ENCODE data around the gene RCBTB2.

RCBTB2 gene

GRCh38 chr13:48563626-48564025 lies 30.7 kb upstream of the RCBTB2 start:
- no peak for DNase-seq (ENCODE audit: low spot score)

GRCh38 chr13:48562296-48563066 lies 29.6 kb upstream of the RCBTB2 start:
- DNase-seq (ENCODE audit: low spot score): no peak

GRCh38 chr13:48561466-48562235 lies 28.8 kb upstream of the RCBTB2 start:
- DNase-seq (ENCODE audit: low spot score): peak; percentile 21

- DNase-seq (ENCODE audit: low spot score): no peak
Observed at GRCh38 chr13:48560657-48561337, 27.9 kb upstream of the RCBTB2 start.

- DNase-seq (ENCODE audit: low spot score): no peak
Observed at GRCh38 chr13:48559638-48560320, 26.9 kb upstream of the RCBTB2 start.

GRCh38 chr13:48556817-48557216 lies 23.9 kb upstream of the RCBTB2 start:
- DNase-seq (ENCODE audit: low spot score): no peak

GRCh38 chr13:48555441-48555840 lies 22.6 kb upstream of the RCBTB2 start:
- no peak for DNase-seq (ENCODE audit: low spot score)

GRCh38 chr13:48551329-48551728 lies 18.4 kb upstream of the RCBTB2 start:
- DNase-seq (ENCODE audit: low spot score): no peak

- no peak for DNase-seq (ENCODE audit: low spot score)
Observed at GRCh38 chr13:48549658-48550057, 16.8 kb upstream of the RCBTB2 start.

GRCh38 chr13:48547663-48548092 lies 14.8 kb upstream of the RCBTB2 start:
- DNase-seq (ENCODE audit: low spot score): no peak

- DNase-seq (ENCODE audit: low spot score): no peak
Observed at GRCh38 chr13:48545608-48546007, 12.7 kb upstream of the RCBTB2 start.

- no peak for DNase-seq (ENCODE audit: low spot score)
Observed at GRCh38 chr13:48542581-48543341, 9.9 kb upstream of the RCBTB2 start.

- DNase-seq (ENCODE audit: low spot score): no peak
Observed at GRCh38 chr13:48542138-48542537, 9.3 kb upstream of the RCBTB2 start.

- DNase-seq (ENCODE audit: low spot score): no peak
Observed at GRCh38 chr13:48539550-48539949, 6.7 kb upstream of the RCBTB2 start.

- no peak for DNase-seq (ENCODE audit: low spot score)
Observed at GRCh38 chr13:48536621-48537250, 3.9 kb upstream of the RCBTB2 start.

GRCh38 chr13:48535766-48536165 lies 2.9 kb upstream of the RCBTB2 start:
- DNase-seq (ENCODE audit: low spot score): no peak

GRCh38 chr13:48534911-48535501 lies 2.1 kb upstream of the RCBTB2 start:
- DNase-seq (ENCODE audit: low spot score): no peak

- peak; percentile 10 for DNase-seq (ENCODE audit: low spot score)
Observed at GRCh38 chr13:48533961-48534600, 1.2 kb upstream of the RCBTB2 start.

- DNase-seq (ENCODE audit: low spot score): no peak
Observed at GRCh38 chr13:48532256-48532505, 699 bp downstream of the RCBTB2 start.
